Stimulated activated CD8-positive, alpha-beta memory T cell treated with anti-CD3 and anti-CD28 coated beads, Interleukin-4, amount 100 ng/mL, for 24 hours (primary cell): ENCODE data around the gene GSE1.

Experiments used
- DNase-seq: peaks from one replicate; pipeline ENCODE4 v3.0.0-alpha.2; 2020; ENCODE audit warnings: low read depth

The GSE1 gene

DNA sequence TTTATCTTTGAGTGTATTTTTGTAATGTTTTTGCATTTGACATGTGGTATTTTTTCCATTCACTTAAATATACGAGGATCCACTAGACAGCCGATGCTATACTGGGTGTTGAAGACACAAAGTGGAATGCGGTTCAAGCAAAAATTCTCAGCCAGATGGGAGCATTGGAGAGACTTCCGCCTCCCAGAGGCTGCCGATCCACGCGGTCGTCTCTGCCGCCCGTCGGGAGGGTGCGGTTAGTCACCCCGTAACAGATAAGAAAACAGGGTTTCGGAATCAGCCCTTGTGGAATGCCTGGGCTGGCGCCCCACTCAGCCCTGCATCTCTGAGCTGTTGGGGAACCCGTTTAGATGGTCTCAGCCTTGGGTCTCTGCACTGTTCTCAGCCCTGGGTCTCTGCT lies 7.3 kb downstream of the GSE1 start:
- DNase-seq: no peak

DNA sequence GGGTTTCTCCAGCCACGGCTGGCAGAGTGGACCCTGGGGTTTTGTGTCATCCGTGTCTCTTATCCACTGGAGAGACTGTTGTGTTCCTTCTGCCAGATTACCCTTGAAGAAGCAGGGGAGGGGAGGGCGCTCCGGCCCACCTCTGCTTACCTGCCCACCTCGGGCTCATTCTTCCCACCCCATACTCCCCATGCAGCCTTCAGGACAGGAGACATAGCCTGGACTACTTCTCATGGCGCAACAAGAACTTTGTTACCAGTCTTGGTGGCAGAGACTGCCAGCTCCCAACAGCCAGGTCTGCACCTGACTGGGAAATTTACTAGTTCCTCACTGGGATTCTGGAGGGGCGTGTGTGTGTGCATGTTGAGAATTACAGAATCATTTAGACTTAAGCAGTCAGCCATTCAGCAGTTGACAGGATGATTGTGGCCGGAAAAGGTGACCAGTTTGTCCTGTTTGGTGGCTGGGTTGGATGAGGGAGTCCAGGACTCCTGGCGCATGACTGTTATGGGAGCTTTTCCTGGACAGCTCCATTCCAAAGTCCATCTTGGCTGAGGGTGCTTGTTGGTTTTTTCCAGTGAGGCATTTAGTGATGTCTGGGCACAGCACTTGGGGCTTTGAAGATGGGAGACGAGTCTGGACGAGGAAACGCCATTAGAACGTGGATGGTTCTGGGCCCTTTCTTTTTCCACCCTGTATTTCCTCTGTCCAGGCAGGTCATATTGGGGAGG lies 8.7 kb downstream of the GSE1 start:
- no peak for DNase-seq

DNA sequence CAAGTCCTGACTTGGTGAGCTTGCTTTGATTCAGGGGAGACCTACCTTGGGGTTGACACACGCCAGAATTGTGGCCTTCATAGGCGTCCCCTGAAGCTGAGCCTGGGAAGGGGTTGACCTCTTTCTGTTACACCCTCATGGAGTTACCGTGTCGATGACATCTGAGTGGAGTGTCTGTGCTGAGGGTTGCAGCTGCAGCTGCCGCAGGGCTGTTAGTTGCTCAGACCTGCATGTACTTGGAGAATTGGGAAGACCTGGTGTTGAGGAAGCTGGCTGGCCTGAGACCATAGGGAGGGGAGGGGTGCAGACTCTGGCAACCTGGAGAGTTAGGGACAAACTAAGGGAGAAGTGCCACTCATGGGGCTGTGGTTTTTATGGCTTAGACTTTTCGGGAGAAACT lies 9.6 kb downstream of the GSE1 start:
- DNase-seq: no peak

DNA sequence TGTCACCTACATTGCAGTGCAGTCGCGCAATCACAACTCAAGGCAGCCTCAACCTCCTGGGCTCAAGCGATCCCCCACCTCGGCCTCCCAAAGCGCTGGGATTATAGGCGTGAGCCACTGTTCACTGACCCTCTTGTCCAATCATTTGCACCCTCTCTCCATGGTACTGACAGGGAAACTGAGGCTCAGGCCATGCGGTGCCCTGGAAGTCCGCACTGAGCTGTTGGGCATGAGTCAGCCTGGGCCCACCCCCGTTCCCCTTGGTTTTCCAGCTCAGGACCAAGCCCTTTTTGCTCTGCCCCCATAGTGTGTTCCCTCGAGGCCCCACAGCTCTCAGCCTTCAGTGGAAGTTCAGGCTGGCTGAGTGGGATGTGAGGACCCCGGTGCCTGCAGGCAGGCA lies 10.1 kb downstream of the GSE1 start:
- no peak for DNase-seq

DNA sequence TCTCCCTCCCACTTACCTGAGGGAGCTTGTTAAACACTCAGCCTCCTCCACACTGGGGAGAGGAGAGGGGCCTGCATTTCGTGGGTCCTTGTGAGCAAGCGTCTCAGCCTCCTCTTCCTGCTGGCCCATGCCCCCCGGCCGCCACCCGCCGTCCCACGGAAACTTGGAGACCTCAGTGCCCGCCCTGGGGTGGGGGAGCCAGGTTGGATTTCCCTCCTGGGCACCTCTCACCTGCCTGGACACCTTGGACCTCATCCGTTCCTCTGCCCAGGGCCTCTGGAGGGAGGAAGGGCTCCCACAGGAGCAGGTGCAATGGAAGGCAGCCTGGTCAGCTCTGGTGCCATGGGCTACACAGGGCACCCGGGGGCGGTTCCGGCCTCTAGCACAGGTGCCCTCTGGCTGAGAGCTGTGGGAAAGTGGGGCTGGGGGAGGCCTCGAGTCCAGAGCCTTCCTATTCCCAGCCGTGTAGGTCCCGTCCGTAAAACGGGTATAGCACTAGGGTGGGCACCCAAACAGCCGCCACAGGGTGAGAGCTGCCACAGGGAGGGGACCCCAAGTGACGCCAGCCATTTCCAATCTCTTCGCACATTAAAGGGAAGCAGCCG lies 11.0 kb downstream of the GSE1 start:
- no peak for DNase-seq

DNA sequence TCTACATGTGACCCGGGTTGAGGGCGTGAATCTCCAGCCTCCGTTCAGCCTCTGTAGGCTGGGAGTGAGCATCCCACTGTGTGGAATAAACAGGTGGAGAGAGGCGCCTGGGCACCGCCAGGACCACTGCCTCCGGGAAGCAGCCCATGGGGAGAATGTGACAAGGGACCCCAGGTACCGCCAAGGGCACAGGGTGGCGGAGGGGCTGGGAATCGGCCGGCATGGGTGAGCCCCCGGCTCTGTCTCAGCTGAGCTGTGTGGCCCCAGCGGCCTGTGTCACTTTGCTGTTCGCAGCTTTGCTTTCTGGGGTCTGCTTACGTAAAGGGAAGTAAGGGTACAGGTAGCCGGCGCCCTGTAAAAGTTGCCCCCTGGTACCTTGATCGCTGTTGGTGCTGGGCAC lies 11.5 kb downstream of the GSE1 start:
- DNase-seq: no peak

DNA sequence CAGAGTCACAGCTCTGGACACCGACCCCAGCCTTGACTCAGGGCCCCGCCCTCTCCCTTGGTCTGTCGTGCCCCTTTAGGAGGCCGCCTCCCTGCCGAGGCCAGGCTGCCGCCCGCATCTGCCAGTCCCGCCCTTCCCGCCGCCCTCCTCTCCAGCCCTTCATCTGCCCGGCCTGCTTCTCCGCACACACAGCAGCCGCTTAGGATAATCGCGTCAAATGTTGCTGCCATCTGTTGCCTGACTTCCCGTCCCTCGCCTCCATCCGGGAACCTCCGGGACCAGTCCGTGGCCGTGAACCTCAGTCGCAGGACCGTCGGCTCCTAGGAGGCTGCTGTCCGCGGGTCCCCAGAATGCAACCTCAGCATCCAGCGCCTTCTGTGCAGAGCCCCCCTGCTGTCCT lies 11.9 kb downstream of the GSE1 start:
- DNase-seq: no peak

DNA sequence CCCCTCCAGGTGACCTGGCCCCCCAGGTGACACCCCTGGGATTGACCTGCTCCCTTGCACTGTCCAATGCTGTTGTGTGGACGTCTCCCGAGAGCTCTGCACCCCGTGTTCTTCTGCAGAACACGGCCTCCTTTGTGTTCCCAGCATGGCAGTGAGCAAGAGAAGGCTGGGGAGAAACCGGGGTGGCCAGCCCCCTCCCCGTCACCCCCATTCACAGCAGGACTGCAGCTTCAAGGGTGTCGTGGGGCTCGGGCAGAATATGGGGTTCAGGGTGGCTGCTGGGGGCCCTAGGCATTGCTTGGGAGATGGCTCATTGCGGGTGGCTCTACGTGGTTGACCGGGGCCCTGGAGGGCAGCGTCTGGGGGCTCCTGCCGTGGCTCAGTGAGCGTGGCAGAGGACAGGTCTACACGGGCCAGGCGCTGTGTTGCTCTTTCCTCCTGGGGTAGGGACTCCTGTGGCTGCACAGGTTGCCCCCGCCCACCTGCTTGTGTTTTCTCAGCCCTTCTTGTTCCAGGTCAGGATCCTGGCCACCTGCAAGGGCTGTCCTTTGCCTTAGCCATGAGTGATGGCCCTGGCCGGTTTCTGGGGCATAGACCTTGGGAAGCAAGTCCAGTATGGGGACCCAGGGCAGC lies 12.5 kb downstream of the GSE1 start:
- DNase-seq: no peak

DNA sequence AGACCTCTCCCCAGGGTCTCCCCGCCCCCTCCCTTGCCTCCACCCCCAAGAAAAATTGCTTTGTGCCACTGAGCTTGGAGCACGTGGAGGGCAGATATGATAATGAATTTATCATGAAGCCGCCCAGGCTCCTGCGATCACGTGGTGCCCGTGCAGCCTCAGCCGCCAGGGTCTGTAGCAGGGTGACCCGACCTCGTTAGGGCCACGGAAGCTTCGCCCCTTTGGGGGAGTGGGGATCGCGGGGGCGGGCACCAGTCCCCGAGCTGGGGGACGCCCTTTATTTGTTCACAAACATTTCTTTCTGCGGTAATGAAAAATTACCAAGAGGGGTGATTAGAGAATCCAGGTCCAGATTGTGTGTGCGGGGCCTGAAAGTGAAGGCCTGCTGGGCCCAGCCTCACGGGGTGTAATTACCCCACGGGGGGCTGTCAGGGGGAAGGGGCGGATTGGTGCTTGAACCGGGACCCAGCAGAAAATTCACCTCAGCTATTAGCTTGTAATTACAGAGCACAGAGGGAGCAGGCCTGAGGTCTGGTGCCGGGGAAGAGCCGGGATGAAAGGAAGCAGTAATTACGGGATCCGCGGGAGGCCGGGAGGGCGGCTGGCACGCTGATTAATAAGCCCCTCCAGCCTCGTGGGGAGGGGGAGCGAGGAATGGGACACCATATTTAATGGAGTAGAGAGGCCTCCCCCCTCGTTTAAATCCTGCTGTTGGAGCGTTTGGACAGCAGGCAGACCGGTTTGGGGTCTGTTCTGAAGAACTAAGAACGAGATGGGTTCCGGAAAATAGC lies 13.3 kb downstream of the GSE1 start:
- no peak for DNase-seq

DNA sequence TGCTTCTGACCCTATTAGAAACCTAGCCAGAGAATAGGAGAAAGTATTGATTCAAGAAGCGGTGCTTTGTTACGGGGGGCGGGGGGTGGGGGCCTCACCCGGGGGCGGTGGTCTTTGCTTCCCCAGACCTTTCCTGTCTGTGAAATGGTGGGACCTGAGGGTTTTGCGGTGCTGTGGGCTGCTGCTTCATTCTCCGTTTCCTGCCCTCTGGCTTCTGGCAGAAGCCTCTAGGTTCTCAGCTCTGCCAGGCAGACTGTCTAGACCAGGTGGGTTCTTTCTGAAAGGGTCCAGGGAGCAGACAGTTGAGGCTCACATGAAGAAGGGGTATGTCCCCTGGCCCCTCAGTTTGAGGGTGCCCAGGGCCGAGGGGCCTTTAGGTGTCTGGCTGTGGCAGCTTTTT lies 14.0 kb downstream of the GSE1 start:
- DNase-seq: no peak

DNA sequence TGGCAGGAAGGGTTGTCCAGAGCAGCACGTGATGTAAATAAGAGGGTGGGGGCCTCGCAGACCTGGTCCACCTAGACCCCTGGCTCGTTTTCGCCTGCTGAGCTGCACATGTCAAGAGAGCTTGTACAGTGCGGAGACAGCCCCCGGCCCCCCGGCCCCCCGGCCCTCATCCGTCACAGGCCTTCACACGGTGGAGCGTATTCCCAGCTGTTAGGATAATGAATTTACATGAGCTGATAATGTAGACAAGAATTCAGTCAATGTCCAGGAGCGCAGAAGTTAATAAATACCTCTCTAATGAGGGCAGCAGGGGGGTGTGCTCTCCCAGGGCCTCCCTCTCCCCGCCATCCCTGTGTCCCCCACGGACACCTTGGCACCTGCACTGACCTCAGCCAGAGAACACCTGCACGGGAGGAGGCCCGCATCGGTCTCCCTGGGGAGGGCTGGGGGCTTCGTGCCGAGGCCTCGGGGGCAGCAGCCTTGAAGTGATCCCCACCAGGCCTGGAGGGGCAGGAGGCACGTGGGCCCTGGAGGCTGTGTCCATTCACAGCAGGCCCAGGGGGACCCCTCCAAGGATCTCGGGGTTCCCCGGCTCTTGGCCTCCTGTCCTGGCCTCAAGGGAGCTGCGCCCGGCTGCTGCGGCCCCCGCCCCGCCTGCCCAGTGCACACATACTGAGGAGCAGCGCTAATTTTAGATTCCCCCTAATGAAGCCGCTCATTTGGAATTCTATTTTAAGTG lies 14.6 kb downstream of the GSE1 start:
- DNase-seq: no peak

DNA sequence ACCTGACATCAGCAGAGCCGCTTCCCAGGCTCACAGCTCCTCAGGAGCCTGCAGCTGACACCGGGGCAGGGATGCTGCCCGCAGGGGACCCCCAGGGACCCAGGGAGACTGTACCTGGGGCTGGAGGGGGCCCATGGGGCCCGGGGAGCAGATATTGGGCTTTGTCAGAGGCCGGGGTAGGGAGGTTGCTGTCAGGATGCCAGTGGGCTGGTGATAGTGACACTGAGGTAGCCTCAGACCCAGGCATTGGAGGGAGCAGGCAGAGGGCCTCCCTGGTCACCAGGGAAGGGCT lies 15.1 kb downstream of the GSE1 start:
- DNase-seq: no peak

DNA sequence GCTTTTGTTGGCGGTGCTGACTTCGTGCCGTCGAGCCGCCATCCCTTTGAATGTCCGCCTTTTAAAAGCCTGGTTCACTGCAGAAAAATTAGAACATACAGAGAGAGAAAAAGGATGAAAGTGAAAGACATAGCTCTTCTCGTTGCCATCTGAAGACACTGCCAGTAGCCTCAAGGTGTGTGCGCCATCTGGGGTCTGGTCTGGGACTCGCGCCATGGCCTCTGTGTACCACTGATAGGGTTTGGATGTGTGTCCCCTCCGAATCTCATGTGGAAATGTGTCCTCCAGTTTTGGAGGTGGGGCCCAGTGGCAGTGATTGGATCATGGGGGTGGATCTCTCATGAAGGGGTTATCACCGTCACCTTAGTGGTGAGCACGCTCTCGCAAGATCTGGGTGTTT lies 15.5 kb downstream of the GSE1 start:
- DNase-seq: no peak

DNA sequence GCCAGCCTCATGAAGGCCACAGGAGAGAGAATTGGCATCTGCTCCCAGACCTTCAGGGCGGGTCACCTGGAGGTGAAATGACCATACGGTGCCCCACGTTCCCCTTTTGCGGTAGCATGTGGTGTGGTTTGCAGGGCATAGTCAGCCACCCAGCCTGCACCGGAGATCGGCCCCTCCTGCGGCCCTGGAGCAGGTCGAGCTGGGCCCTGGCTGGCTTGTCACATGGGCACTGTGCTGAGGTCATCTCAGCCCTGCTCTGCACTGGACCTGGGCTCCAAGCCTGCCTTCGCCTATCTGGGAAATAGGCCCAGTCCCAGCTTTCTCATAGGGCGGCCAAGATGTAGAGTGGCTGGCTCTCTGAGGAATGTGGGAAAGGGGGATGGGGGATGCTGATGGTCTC lies 16.2 kb downstream of the GSE1 start:
- no peak for DNase-seq

DNA sequence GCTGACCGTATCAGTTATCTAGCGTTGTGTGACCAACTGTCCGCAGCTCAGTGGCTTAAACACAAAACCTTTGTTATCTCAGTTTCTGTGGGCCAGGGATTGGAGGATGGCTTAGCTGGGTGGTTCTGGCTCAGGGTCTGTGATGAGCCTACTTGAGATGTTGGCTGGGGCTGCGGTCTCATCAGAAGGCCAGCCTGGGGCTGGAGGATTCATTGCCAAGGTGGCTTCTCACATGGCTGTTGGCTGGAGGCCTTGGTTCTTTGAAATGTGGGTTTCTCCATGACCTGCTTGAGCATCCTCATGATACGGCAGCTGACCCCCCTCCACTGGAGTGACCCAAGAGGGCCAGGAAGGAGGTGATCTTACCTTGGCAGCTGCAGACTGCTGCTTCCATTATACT lies 16.7 kb downstream of the GSE1 start:
- no peak for DNase-seq

DNA sequence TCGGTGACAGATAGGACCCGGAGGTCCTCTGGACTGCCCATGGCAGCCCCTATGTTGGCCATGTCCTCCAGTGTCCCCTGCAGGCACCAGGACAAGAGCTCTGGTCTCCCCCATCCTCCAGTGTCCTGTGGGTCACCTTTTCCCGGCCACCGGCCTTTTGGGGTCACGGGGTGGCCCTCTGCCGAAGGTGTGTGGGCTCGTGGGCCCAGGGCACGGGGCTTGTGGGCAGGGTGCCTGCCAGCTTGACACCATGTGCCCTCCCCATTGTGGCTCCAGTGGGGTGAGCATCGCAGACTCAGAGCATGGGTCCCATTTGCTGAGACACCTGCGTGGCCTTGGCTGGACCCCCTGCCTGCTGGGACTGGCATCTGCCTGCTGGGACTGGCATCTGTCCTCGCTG lies 18.1 kb downstream of the GSE1 start:
- DNase-seq: no peak

DNA sequence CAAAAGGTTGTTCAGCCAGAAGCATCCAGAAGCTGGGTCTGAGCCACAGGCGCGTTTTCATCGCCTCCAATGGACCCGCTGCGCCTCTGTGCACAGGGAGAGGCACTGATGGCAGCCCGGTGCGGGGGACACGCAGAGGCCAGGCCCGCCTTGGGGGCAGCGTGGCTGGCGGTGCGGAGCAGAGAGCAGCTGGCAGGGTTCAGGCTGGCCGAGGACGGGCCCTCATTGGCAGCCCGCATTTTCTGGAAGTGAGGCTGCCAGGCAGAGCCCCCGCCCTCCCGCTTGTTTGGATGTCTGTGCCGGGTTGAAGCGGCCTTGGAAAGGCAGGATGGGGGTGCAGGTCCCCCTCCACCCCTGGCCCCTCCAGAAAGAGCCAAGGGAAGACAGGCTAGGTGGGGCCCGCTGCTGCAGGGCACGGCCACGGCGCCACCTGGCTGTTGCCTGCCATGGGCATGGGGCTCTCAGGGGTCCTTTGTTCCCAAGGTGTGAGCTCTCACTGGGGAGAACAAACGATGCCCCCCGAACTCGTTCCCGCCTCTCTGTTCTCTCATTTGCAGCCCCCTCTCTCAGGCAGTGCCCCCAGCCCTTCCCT lies 18.8 kb downstream of the GSE1 start:
- DNase-seq: no peak

DNA sequence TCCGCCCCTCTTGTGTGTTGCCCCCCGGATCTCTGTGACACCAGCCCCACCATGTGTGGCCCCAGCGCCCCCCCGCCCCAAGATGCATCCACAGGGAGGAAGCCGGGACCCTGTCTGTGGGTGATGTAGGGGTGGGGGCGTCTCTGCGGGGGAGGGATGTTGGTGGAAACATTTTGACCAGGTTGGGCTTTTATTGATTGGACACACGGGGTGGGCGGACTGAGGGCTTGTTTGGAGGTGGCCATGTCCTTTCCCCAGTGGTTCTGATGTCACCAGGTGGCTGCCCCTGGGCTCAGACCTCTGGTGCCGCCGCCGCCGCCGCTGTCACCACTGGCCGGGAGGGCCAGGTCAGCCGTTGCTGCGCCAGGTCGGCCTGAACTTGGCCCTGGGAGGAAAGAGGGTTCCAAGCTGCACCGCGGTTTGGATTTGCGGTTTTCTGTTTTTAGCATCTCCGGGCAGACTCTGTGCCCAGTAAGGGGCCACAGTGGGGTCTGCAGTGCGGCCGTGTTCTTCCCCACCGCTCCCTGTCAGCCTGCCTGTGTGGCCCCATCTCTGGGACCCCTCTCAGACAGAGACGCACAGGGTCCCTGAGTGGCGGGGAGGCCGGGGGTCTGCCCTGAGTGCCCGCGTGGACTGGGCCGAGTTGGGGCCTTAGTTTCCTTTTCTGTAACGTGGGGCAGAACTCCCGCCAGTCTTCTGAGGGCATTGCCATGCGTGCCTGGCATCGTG lies 19.8 kb downstream of the GSE1 start:
- no peak for DNase-seq

DNA sequence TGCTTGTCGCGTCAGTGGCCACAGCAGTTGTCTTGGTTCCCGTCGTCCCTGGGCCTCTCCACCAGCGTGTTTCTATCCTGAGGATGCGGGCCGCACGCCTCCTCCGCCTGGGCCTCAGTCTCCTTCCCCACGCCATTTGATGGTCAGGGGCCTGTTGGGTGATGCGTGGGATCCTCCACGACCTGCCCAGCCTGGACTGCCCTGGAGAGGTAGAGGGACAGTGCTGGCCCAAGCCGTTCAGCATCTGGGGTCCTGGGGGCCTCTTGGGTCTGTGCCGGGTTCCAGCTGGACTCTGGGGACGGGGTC lies 20.3 kb downstream of the GSE1 start:
- no peak for DNase-seq

DNA sequence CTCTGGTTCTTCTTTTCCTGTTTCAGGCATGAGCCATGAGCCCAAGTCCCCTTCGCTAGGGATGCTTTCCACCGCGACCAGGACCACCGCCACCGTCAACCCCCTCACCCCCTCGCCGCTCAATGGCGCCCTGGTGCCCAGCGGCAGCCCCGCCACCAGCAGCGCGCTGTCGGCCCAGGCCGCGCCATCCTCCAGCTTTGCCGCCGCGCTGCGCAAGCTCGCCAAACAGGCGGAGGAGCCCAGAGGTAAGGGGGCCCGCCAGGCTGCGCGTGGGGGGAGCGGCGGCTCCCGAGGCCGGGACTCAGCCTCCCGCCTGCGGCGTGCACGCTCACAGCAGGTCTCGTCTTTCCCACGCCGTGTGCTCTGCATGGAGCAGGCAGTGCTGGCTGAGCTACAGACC lies 20.8 kb downstream of the GSE1 start:
- DNase-seq: no peak

DNA sequence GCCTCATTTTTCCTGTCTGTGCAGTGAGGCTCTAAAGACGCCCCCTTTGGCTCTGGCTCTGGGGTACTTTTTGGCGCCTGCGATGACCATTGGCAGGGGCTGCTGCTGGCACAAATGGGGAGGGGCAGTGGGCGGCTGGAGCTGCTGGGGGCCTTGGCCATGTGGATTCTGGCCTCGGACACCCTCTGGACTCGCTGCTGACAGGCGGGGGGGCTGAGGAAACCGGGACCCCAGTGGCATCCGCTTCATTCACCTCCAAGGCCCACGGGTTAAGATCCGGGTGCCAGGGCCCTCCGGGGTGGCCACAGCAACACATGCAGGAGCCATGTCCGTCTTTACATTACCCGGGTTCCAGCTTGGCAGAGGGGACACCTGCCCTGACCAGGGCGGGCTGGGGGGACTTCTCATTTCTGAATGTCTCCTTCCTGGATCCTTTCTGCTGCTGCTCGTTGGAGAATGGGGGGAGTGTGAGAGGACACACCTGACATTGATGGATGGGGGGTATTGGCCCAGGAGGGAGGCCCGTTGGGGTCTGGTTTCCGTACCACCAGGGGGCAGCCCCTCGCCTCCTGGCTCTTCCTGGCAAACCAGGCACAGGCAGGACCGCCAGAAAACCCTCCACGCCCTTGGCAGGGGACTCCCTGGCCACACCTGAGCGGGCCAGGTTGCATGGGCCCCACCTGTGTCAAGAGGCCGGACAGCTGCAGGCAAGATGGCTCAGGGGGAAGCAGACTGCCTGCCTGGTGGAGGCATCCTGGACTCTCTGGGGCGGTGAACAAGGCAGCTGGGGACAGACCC lies 21.8 kb downstream of the GSE1 start:
- no peak for DNase-seq
